A549 (cell line): ENCODE measurements around the gene CELF1.

ENCODE experiments used
- CEBPB ChIP-seq, 2 experiments: fragments of >200 bp in 1 of 2; sonication (Bioruptor Twin) in 1 of 2; formaldehyde crosslinking in 1 of 2; IDR thresholded peaks; 2 replicates each; pipeline ENCODE4 v1.6.1; 2012 to 2016
- CHD2 ChIP-seq: fragments of 150-350 bp; IDR thresholded peaks from 2 replicates; pipeline ENCODE4 v1.6.1; 2014; ENCODE audit warnings: low read length; ENCODE audit not compliant: partially characterized antibody
- CHD4 ChIP-seq: fragments of 200-600 bp; sonication (generic); IDR thresholded peaks from 2 replicates; pipeline ENCODE4 v1.6.1; 2016; ENCODE audit warnings: antibody characterized with exemption, mild to moderate bottlenecking, borderline replicate concordance
- CTCF ChIP-seq: fragments of >200 bp; sonication (Bioruptor Twin); formaldehyde crosslinking; IDR thresholded peaks from 3 replicates; pipeline ENCODE4 v1.5.1; 2016
- ELK1 ChIP-seq: fragments of 150-350 bp; IDR thresholded peaks from 2 replicates; pipeline ENCODE4 v1.6.1; 2014; ENCODE audit warnings: low read depth, mild to moderate bottlenecking, low read length
- ESRRA ChIP-seq: fragments of 150-350 bp; IDR thresholded peaks from 2 replicates; pipeline ENCODE4 v1.6.1; 2014; ENCODE audit warnings: mild to moderate bottlenecking, low read length, borderline replicate concordance
- HOXB13 ChIP-seq: fragments of 250-450 bp; sonication (Bioruptor Pico); IDR thresholded peaks from 2 replicates; pipeline ENCODE4 v1.5.0; 2020; ENCODE audit warnings: low read depth, mild to moderate bottlenecking, moderate library complexity
- JUNB ChIP-seq: fragments of >200 bp; sonication (Bioruptor Twin); formaldehyde crosslinking; IDR thresholded peaks from 2 replicates; pipeline ENCODE4 v1.6.1; 2016
- PHF8 ChIP-seq: fragments of 200-600 bp; sonication (generic); IDR thresholded peaks from 2 replicates; pipeline ENCODE4 v1.6.1; 2016; ENCODE audit warnings: low read depth, mild to moderate bottlenecking, antibody characterized with exemption, moderate library complexity, borderline replicate concordance
- POLR2A ChIP-seq: IDR thresholded peaks from 2 replicates; pipeline ENCODE4 v1.6.1; 2012; ENCODE audit warnings: mild to moderate bottlenecking, low read length
- REST ChIP-seq: fragments of 200-600 bp; sonication (generic); IDR thresholded peaks from 2 replicates; pipeline ENCODE4 v1.6.1; 2016; ENCODE audit warnings: antibody characterized with exemption, mild to moderate bottlenecking, moderate library complexity
- TP53 ChIP-seq: fragments of 250-450 bp; sonication (Bioruptor Pico); IDR thresholded peaks from 2 replicates; pipeline ENCODE4 v1.5.0; 2021; ENCODE audit warnings: mild to moderate bottlenecking, moderate library complexity

DNA sequence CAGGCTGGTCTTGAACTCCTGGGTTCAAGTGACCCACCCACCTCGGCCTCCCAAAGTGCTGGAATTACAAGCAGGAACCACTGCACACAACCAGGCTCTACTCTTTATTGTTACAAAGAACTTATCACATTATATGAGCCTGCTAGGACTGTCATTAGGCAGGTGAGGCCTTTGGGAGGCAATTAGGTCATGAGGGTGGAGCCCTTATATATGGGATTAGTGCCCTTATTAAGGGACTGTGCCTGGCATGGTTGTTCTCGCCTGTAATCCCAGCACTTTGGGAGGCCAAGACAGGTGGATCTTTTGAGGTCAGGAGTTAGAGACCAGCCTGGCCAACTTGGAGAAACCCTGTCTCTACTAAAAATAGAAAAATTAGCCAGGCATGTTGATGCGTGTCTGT, 116.2 kb downstream of the CELF1 start:
- TF ChIP-seq POLR2A (no peak), ESRRA (no peak), HOXB13 (no peak), CTCF (no peak), ELK1 (no peak), REST (no peak), PHF8 (no peak), CHD2 (no peak), JUNB (no peak), CEBPB (IDR thresholded peaks at IDR 0.05) (no peak), CHD4 (no peak), TP53 (CRISPR knock-in tag) (no peak)
